Peyer's patch (tissue), 4 donors: ENCODE results near the gene VSIR. TPM values are rescaled to one million over a fixed set of nuclear protein-coding genes. Genes with fewer than 3 reads are reported as not detected.

Experiments used
- DNase-seq, 3 donors: peaks; one replicate each; pipeline ENCODE4 v3.0.0-alpha.2; 2017 to 2019
- H3K27ac ChIP-seq, 4 donors: fragments of 200-600 bp; sonication (generic); one replicate each; pipeline ENCODE4 v1.5.1; 2016 to 2019
- H3K27me3 ChIP-seq, 2 donors: fragments of 200-600 bp; sonication (generic); one replicate each; pipeline ENCODE4 v1.5.1; 2019
- H3K36me3 ChIP-seq, 3 donors: fragments of 200-600 bp; sonication (generic); one replicate each; pipeline ENCODE4 v1.5.1; 2016 to 2019
- H3K4me1 ChIP-seq, 4 donors: fragments of 200-600 bp; sonication (generic); one replicate each; pipeline ENCODE4 v1.5.1; 2016 to 2019
- H3K4me3 ChIP-seq, 4 donors: fragments of 200-600 bp; sonication (generic); 1 replicate in 3 of 4; 2 replicates in 1 of 4; pipeline ENCODE4 v1.5.1; 2016 to 2019; ENCODE audit warnings: mild to moderate bottlenecking in 1 of 4
- H3K9me3 ChIP-seq, 4 donors: fragments of 200-600 bp; sonication (generic); one replicate each; pipeline ENCODE4 v1.5.1; 2016 to 2019; ENCODE audit warnings: mild to moderate bottlenecking in 1 of 4
- POLR2A ChIP-seq, 2 donors: fragments of 450-650 bp; IDR thresholded peaks; one replicate each; pipeline ENCODE4 v1.5.1; 2017; ENCODE audit warnings: antibody characterized with exemption in 2 of 2, mild to moderate bottlenecking in 2 of 2, moderate library complexity in 2 of 2
- total RNA-seq, 4 donors: library from RNA; depleted of rRNA; stranded (reverse); fragments of >200 nt; gene quantifications; one replicate each; pipeline ENCODE4 v1.1.0, GENCODE V29; 2016
- TF ChIP-seq, protein P1 (sequence below), 6 experiments: fragments of 450-650 bp in 4 of 6; fragments of 200-600 bp in 2 of 6; sonication (generic) in 1 of 6; IDR thresholded peaks; one replicate each; pipeline ENCODE4 v1.5.1; 2017 to 2019; ENCODE audit warnings: antibody characterized with exemption in 6 of 6, mild to moderate bottlenecking in 3 of 6, moderate library complexity in 1 of 6

The VSIR gene
- total RNA-seq, 4 donors from 2014 or later: 38.0 to 169 (median 127) TPM

- no peaks in the 10 kb centered on the region for H3K36me3 ChIP-seq
- peak overlapping the region; percentile 81 to 93 (median 86) for H3K27ac ChIP-seq
- peaks cover 19 to 52% (median 48%) of the 10 kb centered on the region in 4 donors for H3K4me1 ChIP-seq
- no peak for TF ChIP-seq POLR2A (IDR thresholded peaks at IDR 0.05)
- TF ChIP-seq, protein P1, sequence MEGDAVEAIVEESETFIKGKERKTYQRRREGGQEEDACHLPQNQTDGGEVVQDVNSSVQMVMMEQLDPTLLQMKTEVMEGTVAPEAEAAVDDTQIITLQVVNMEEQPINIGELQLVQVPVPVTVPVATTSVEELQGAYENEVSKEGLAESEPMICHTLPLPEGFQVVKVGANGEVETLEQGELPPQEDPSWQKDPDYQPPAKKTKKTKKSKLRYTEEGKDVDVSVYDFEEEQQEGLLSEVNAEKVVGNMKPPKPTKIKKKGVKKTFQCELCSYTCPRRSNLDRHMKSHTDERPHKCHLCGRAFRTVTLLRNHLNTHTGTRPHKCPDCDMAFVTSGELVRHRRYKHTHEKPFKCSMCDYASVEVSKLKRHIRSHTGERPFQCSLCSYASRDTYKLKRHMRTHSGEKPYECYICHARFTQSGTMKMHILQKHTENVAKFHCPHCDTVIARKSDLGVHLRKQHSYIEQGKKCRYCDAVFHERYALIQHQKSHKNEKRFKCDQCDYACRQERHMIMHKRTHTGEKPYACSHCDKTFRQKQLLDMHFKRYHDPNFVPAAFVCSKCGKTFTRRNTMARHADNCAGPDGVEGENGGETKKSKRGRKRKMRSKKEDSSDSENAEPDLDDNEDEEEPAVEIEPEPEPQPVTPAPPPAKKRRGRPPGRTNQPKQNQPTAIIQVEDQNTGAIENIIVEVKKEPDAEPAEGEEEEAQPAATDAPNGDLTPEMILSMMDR (IDR thresholded peaks at IDR 0.05): no peak
- no peaks in the 10 kb centered on the region for H3K27me3 ChIP-seq
- no peaks in the 10 kb centered on the region for H3K9me3 ChIP-seq
- peak; percentile 70 to 92 (median 82) for DNase-seq
- H3K4me3 ChIP-seq: peak overlapping the region in 1 of 4 donors; percentile 7
Observed at GRCh38 chr10:71727738-71728737, 45.3 kb downstream of the VSIR start.

- peak overlapping the region; percentile 81 to 93 (median 86) for H3K27ac ChIP-seq
- no peaks in the 10 kb centered on the region for H3K27me3 ChIP-seq
- peaks cover 19 to 52% (median 48%) of the 10 kb centered on the region in 4 donors for H3K4me1 ChIP-seq
- no peak for TF ChIP-seq POLR2A (IDR thresholded peaks at IDR 0.05)
- TF ChIP-seq, protein P1 (IDR thresholded peaks at IDR 0.05): no peak
- DNase-seq: peak in 2 of 3 donors; percentile 62 to 69
- no peaks in the 10 kb centered on the region for H3K9me3 ChIP-seq
- H3K4me3 ChIP-seq: peak overlapping the region in 1 of 4 donors; percentile 7
- H3K36me3 ChIP-seq: no peaks in the 10 kb centered on the region
Observed at GRCh38 chr10:71727105-71727737, 46.1 kb downstream of the VSIR start.

DNA sequence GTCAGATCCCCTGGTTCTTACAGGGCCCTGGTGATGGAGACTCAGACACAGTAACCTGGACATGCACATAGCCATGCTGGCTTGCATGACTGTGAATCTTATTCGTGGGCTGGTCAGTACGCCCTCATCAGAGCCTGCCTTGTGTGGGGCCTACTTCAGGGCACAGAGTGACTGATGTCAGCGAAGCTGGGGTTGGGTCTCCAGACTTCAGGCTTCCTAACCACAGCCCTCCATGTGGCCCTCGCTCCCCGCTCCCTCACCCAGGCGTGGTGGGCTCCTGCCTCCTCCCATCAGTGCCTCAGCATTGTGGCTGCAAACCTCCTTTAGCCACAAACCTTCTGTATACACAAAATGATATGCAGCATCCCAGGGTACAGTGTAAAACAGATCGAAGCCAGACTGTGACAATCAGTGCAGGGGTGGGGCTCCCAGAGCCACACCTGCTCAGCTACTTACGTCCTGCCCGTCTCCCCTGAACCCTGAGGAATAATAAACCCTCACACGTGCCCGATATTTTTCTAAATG lies 46.7 kb downstream of the VSIR start:
- Histone ChIP-seq H3K4me3 (no peak overlapping the region), H3K27me3 (no peaks in the 10 kb centered on the region), H3K4me1 (peaks cover 19 to 52% (median 48%) of the 10 kb centered on the region in 4 donors), H3K9me3 (no peaks in the 10 kb centered on the region), H3K36me3 (no peaks in the 10 kb centered on the region), H3K27ac (peak overlapping the region; percentile 81 to 93 (median 86))
- no peak for TF ChIP-seq POLR2A (IDR thresholded peaks at IDR 0.05)
- TF ChIP-seq, protein P1 (IDR thresholded peaks at IDR 0.05): no peak
- DNase-seq: peak in 2 of 3 donors; percentile 50 to 81

- peak in 2 of 3 donors; percentile 73 to 78 for DNase-seq
- TF ChIP-seq, protein P1 (IDR thresholded peaks at IDR 0.05): peak; percentile 34 to 51 (median 42)
- no peak for TF ChIP-seq POLR2A (IDR thresholded peaks at IDR 0.05)
Observed at GRCh38 chr10:71725998-71726579, 47.2 kb downstream of the VSIR start.

GRCh38 chr10:71725249-71725648 lies 48.1 kb downstream of the VSIR start:
- TF ChIP-seq, protein P1 (IDR thresholded peaks at IDR 0.05): no peak
- TF ChIP-seq POLR2A (IDR thresholded peaks at IDR 0.05): no peak
- DNase-seq: no peak
- H3K27ac ChIP-seq: peak overlapping the region in 2 of 4 donors; percentile 85 to 93

More at GRCh38 chr10:71725998-71726579, 47.2 kb downstream of the VSIR start:
- Histone ChIP-seq H3K9me3 (no peaks in the 10 kb centered on the region), H3K4me1 (peaks cover 19 to 52% (median 48%) of the 10 kb centered on the region in 4 donors), H3K27ac (peak overlapping the region; percentile 81 to 93 (median 86)), H3K36me3 (no peaks in the 10 kb centered on the region), H3K4me3 (no peak overlapping the region), H3K27me3 (no peaks in the 10 kb centered on the region)

More at GRCh38 chr10:71725249-71725648, 48.1 kb downstream of the VSIR start:
- Histone ChIP-seq H3K4me3 (no peak overlapping the region), H3K9me3 (no peaks in the 10 kb centered on the region), H3K36me3 (no peaks in the 10 kb centered on the region), H3K27me3 (no peaks in the 10 kb centered on the region), H3K4me1 (peaks cover 19 to 49% (median 45%) of the 10 kb centered on the region in 4 donors)
